Measurements from ENCODE around the gene BLVRB. TPM values are rescaled to one million over a fixed set of nuclear protein-coding genes. Genes with fewer than 3 reads are reported as not detected.
A peak's percentile ranks its signal among the peaks of the same experiment; 100 is the strongest.
"Not testable (repeated sequence)": the region's sequence is repeated elsewhere in the genome, so short reads cannot be mapped to it uniquely, and the experiment has no call there.

The BLVRB gene
- total RNA-seq, 1 donor from 2014 or later, result 32.2 TPM

- Mint-ChIP-seq H3K4me1 (ENCODE audit: unreplicated experiment) (peaks cover 13% of the 10 kb centered on the region), H3K9me3 (no peaks in the 10 kb centered on the region), H3K27me3 (peaks cover 30% of the 10 kb centered on the region), H3K4me3 (peak overlapping the region; percentile 88), H3K36me3 (peaks cover 5% of the 10 kb centered on the region), H3K27ac (peak overlapping the region; percentile 90)
- no peak for TF ChIP-seq CTCF (conservative IDR thresholded peaks at IDR 0.05)
- DNase-seq (ENCODE audit: extremely low spot score, unreplicated experiment), result no peak
Measured at GRCh38 chr19:40466219-40466984, 857 bp upstream of the BLVRB start.

- H3K27me3 Mint-ChIP-seq, result peaks cover 30% of the 10 kb centered on the region
- H3K9me3 Mint-ChIP-seq, result no peaks in the 10 kb centered on the region
- peaks cover 5% of the 10 kb centered on the region for H3K36me3 Mint-ChIP-seq
- H3K4me1 Mint-ChIP-seq (ENCODE audit: unreplicated experiment), result peaks cover 13% of the 10 kb centered on the region
- H3K27ac Mint-ChIP-seq, result peak overlapping the region; percentile 90
- TF ChIP-seq CTCF (conservative IDR thresholded peaks at IDR 0.05), result no peak
- no peak for DNase-seq (ENCODE audit: extremely low spot score, unreplicated experiment)
- H3K4me3 Mint-ChIP-seq, result peak overlapping the region; percentile 88
Measured at GRCh38 chr19:40465025-40465556, 454 bp downstream of the BLVRB start.

- peak; percentile 85 for TF ChIP-seq CTCF (conservative IDR thresholded peaks at IDR 0.05)
- peaks cover 13% of the 10 kb centered on the region for H3K4me1 Mint-ChIP-seq (ENCODE audit: unreplicated experiment)
- H3K27me3 Mint-ChIP-seq, result peaks cover 30% of the 10 kb centered on the region
- peak overlapping the region; percentile 90 for H3K27ac Mint-ChIP-seq
- H3K36me3 Mint-ChIP-seq, result peaks cover 5% of the 10 kb centered on the region
- no peaks in the 10 kb centered on the region for H3K9me3 Mint-ChIP-seq
- DNase-seq (ENCODE audit: extremely low spot score, unreplicated experiment), result peak; percentile 89
- H3K4me3 Mint-ChIP-seq, result peak overlapping the region; percentile 88
Measured at GRCh38 chr19:40464059-40465024, 1.2 kb downstream of the BLVRB start.

- H3K9me3 Mint-ChIP-seq; H3K27ac Mint-ChIP-seq; H3K36me3 Mint-ChIP-seq; DNase-seq (ENCODE audit: extremely low spot score, unreplicated experiment); H3K4me3 Mint-ChIP-seq: not testable (repeated sequence)
- H3K4me1 Mint-ChIP-seq (ENCODE audit: unreplicated experiment), result peaks cover 13% of the 10 kb centered on the region
- H3K27me3 Mint-ChIP-seq, result peaks cover 24% of the 10 kb centered on the region
Measured at GRCh38 chr19:40463587-40464037, 1.9 kb downstream of the BLVRB start.

GRCh38 chr19:40461669-40462221 is 3.8 kb downstream of the BLVRB start:
- H3K27ac Mint-ChIP-seq, result no peak overlapping the region
- TF ChIP-seq CTCF (conservative IDR thresholded peaks at IDR 0.05), result no peak
- H3K27me3 Mint-ChIP-seq, result peaks cover 12% of the 10 kb centered on the region
- peaks cover 5% of the 10 kb centered on the region for H3K36me3 Mint-ChIP-seq
- no peak for DNase-seq (ENCODE audit: extremely low spot score, unreplicated experiment)
- no peaks in the 10 kb centered on the region for H3K9me3 Mint-ChIP-seq
- H3K4me1 Mint-ChIP-seq (ENCODE audit: unreplicated experiment), result peaks cover 13% of the 10 kb centered on the region
- H3K4me3 Mint-ChIP-seq, result no peak overlapping the region
